PC-9 (cell line): ENCODE measurements around the gene NGEF. TPM values are rescaled to one million over a fixed set of nuclear protein-coding genes. Genes with fewer than 3 reads are reported as not detected.

ENCODE experiments used
- BruUV-seq: library from RNA; stranded (reverse); fragments of 400-500 nt; replicated peaks from 2 replicates; lab custom pipeline; 2021; lab: Mats Ljungman, UMichigan
- CTCF ChIA-PET: fragments of 300-600 bp; sonication (Branson Sonifier 250); formaldehyde crosslinking; loops from one replicate; lab custom pipeline; 2022; ENCODE audit warnings: antibody characterized with exemption; lab: Charles Lee
- POLR2A ChIA-PET: fragments of 300-600 bp; sonication (Branson Sonifier 250); formaldehyde crosslinking; loops from one replicate; lab custom pipeline; 2022; ENCODE audit warnings: antibody characterized with exemption; ENCODE audit not compliant: unreplicated experiment; lab: Charles Lee
- DNase-seq, 2 experiments: peaks; one replicate each; pipeline versions ENCODE4 v3.0.0 to v3.0.0-alpha.2; 2015 to 2022; ENCODE audit warnings: mixed read lengths in 1 of 2
- H2AFZ ChIP-seq: fragments of 200-600 bp; sonication (generic); 2 replicates; pipeline ENCODE4 v1.8.1; 2017; ENCODE audit warnings: antibody characterized with exemption
- H3F3A ChIP-seq: fragments of 200-600 bp; sonication (generic); 2 replicates; pipeline ENCODE4 v1.8.1; 2017; ENCODE audit warnings: antibody characterized with exemption, mild to moderate bottlenecking, low read depth; ENCODE audit not compliant: insufficient read depth
- H3K27ac ChIP-seq: fragments of 200-600 bp; sonication (generic); 2 replicates; pipeline ENCODE4 v1.6.1; 2016; ENCODE audit warnings: mixed run types
- H3K27me3 ChIP-seq: fragments of 200-600 bp; sonication (generic); 2 replicates; pipeline ENCODE4 v1.6.1; 2016; ENCODE audit warnings: low read depth, mixed run types; ENCODE audit not compliant: insufficient read depth
- H3K36me3 ChIP-seq: fragments of 200-600 bp; sonication (generic); 2 replicates; pipeline ENCODE4 v1.6.1; 2016; ENCODE audit warnings: low read depth, mixed run types
- H3K4me1 ChIP-seq: fragments of 200-600 bp; sonication (generic); replicated peaks from 2 replicates; pipeline ENCODE4 v1.6.1; 2016; ENCODE audit warnings: mixed run types; ENCODE audit not compliant: insufficient read depth
- H3K4me2 ChIP-seq: fragments of 200-600 bp; sonication (generic); 2 replicates; pipeline ENCODE4 v1.6.1; 2017; ENCODE audit warnings: mixed run types
- H3K4me3 ChIP-seq: fragments of 200-600 bp; sonication (generic); 2 replicates; pipeline ENCODE4 v1.6.1; 2016; ENCODE audit warnings: mixed run types
- H3K79me2 ChIP-seq: fragments of 200-600 bp; sonication (generic); 2 replicates; pipeline ENCODE4 v1.6.1; 2017; ENCODE audit warnings: low read depth, mixed run types
- H3K9me2 ChIP-seq: fragments of 200-600 bp; sonication (generic); 2 replicates; pipeline ENCODE4 v1.8.1; 2017; ENCODE audit warnings: mild to moderate bottlenecking; ENCODE audit not compliant: insufficient read depth
- H3K9me3 ChIP-seq: fragments of 200-600 bp; sonication (generic); 2 replicates; pipeline ENCODE4 v1.8.1; 2016; ENCODE audit warnings: low read depth; ENCODE audit not compliant: insufficient read depth
- H4K20me1 ChIP-seq: fragments of 200-600 bp; sonication (generic); 2 replicates; pipeline ENCODE4 v1.8.1; 2017; ENCODE audit not compliant: insufficient read depth
- EZH2 ChIP-seq: fragments of 200-600 bp; sonication (generic); IDR thresholded peaks from 2 replicates; pipeline ENCODE4 v1.8.0; 2017; ENCODE audit warnings: antibody characterized with exemption, low read depth
- intact Hi-C: fragments of 100-400 bp; cut with micrococcal nuclease; formaldehyde crosslinking; loops from one replicate; pipeline ENCODE4 v1.10.0; 2022; ENCODE audit not compliant: unreplicated experiment
- total RNA-seq: library from RNA; stranded (reverse); gene quantifications from 2 replicates; pipeline ENCODE4 v1.2.3, GENCODE V29; 2021
- TF ChIP-seq, protein P1 (sequence below): fragments of 200-600 bp; sonication (generic); conservative IDR thresholded peaks from 2 replicates; pipeline ENCODE4 v1.6.1; 2017; ENCODE audit warnings: mixed run types, antibody characterized with exemption, mild to moderate bottlenecking, moderate library complexity

The NGEF gene
- total RNA-seq, 1 experiment from 2014 or later: 55.3 TPM

DNA sequence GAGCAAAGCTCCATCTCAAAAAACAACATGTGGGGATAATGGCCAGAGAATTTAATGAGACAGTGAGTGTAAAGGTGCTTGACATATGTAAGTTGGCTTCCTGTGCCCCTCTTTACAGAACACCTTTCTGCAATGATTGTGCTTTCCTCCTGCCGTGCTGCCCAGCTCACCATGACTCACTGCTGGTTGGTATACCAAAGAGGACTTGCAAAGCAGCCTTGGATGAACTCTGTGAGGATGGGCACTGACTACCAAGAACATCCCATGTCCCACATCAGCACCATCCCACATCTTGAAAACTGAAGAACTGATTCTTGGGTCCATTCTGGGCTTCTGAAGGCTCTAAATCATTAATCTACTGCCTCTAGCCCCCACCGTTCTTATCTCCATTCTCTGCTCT, 52.2 kb downstream of the NGEF start:
- intact Hi-C loops: no loop called here
- Histone ChIP-seq H3K27me3 (no peaks in the 10 kb centered on the region), H3K4me3 (no peak overlapping the region), H3K9me2 (no peaks in the 10 kb centered on the region), H3K4me1 (peaks cover 8% of the 10 kb centered on the region; the same call in 1 of the 2 replicates), H4K20me1 (no peaks in the 10 kb centered on the region), H3K4me2 (no peak overlapping the region), H2AFZ (no peak overlapping the region), H3F3A (0 out of 2 replicates have a peak, but pooled peaks cover 2% of the 10 kb centered on the region), H3K79me2 (no peaks in the 10 kb centered on the region), H3K36me3 (no peaks in the 10 kb centered on the region), H3K9me3 (peaks cover 20% of the 10 kb centered on the region), H3K27ac (no peak overlapping the region)
- TF ChIP-seq, protein P1, sequence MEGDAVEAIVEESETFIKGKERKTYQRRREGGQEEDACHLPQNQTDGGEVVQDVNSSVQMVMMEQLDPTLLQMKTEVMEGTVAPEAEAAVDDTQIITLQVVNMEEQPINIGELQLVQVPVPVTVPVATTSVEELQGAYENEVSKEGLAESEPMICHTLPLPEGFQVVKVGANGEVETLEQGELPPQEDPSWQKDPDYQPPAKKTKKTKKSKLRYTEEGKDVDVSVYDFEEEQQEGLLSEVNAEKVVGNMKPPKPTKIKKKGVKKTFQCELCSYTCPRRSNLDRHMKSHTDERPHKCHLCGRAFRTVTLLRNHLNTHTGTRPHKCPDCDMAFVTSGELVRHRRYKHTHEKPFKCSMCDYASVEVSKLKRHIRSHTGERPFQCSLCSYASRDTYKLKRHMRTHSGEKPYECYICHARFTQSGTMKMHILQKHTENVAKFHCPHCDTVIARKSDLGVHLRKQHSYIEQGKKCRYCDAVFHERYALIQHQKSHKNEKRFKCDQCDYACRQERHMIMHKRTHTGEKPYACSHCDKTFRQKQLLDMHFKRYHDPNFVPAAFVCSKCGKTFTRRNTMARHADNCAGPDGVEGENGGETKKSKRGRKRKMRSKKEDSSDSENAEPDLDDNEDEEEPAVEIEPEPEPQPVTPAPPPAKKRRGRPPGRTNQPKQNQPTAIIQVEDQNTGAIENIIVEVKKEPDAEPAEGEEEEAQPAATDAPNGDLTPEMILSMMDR: no peak
- TF ChIP-seq EZH2: no peak
- BruUV-seq: no TSS peak
- POLR2A ChIA-PET: interaction anchor here (0.6 kb wide), 1 partner anchor 27 kb away, joined by 3 read pairs; no protein-coding TSS in a partner anchor
- DNase-seq: peak in 1 of 2 experiments; percentile 33
- CTCF ChIA-PET: no interaction called here

DNA sequence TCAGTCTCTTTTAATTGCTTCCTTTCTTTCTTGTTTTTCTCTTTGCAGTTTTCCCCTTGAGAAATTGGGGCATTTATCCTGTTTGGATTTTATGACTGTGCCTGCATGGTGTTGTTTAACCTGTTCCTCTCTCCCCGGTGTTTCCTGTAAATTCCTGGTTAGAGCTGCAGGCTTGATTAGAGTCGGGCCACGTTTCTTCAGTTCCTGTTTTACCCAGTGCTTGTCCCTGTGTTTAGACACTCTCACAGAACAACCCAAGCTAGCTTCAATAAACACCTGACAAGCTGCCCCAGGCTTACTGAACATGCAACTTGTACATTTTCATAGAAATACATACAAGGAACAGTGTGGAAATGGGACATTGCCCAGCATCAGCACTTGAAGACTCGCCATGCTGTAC, 53.9 kb downstream of the NGEF start:
- no peak overlapping the region for H3K4me3 ChIP-seq
- POLR2A ChIA-PET: no interaction called here
- CTCF ChIA-PET: interaction anchor here (0.6 kb wide), 1 partner anchor 12 kb away, joined by 6 read pairs; no protein-coding TSS in a partner anchor
- intact Hi-C loops: no loop called here
- no peak overlapping the region for H3K4me2 ChIP-seq
- DNase-seq: peak in 1 of 2 experiments; percentile 16
- no peaks in the 10 kb centered on the region for H3K79me2 ChIP-seq
- 0 out of 2 replicates have a peak, but pooled peaks cover 2% of the 10 kb centered on the region for H3F3A ChIP-seq
- peaks cover 18% of the 10 kb centered on the region for H3K9me3 ChIP-seq
- H3K4me1 ChIP-seq: peaks cover 8% of the 10 kb centered on the region; the same call in 1 of the 2 replicates
- H4K20me1 ChIP-seq: no peaks in the 10 kb centered on the region
- TF ChIP-seq, protein P1: no peak
- no TSS peak for BruUV-seq
- no peaks in the 10 kb centered on the region for H3K36me3 ChIP-seq
- H3K9me2 ChIP-seq: no peaks in the 10 kb centered on the region
- H2AFZ ChIP-seq: no peak overlapping the region
- no peaks in the 10 kb centered on the region for H3K27me3 ChIP-seq
- H3K27ac ChIP-seq: no peak overlapping the region

DNA sequence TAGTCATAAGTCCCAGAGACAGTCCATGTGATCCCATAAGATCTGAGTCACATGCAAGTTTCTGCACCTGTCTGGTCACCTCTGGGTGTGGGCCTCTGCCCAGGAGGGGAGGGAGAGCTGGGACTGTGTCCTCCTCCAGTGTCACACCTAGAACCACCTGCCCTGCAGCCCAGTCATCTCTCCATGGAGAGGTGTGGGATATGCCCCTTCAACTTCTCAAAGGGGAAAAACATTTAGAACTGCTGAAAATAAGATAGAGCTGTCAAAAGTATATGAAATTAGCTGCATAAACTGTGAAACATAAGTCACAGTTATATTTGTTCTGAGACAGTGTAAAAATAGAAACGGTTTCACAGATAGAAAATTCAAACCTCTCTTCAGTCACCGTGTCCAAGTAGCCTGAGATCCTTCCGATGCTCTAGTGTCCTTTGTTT, 55.4 kb downstream of the NGEF start:
- ChIA-PET CTCF (no interaction called here), POLR2A (no interaction called here)
- H3F3A ChIP-seq: peaks cover 7% of the 10 kb centered on the region; the same call in 1 of the 2 replicates
- H2AFZ ChIP-seq: no peak overlapping the region
- H3K36me3 ChIP-seq: no peaks in the 10 kb centered on the region
- H4K20me1 ChIP-seq: no peaks in the 10 kb centered on the region
- no peaks in the 10 kb centered on the region for H3K9me2 ChIP-seq
- H3K4me3 ChIP-seq: no peak overlapping the region
- no peak overlapping the region for H3K27ac ChIP-seq
- H3K4me1 ChIP-seq: peaks cover 8% of the 10 kb centered on the region; the same call in 1 of the 2 replicates
- no TSS peak for BruUV-seq
- TF ChIP-seq EZH2: no peak
- TF ChIP-seq, protein P1: no peak
- peaks cover 5% of the 10 kb centered on the region; the same call in 1 of the 2 replicates for H3K9me3 ChIP-seq
- peak; percentile 29 to 48 for DNase-seq
- no peaks in the 10 kb centered on the region for H3K27me3 ChIP-seq
- intact Hi-C loops: no loop called here
- H3K79me2 ChIP-seq: no peaks in the 10 kb centered on the region
- H3K4me2 ChIP-seq: no peak overlapping the region
